Choroid plexus epithelial cell (primary cell): ENCODE measurements around the gene RABGAP1.

Source experiments
- DNase-seq: peaks from one replicate; pipeline ENCODE4 v3.0.0-alpha.2; 2010; ENCODE audit warnings: low read depth
- H3K4me3 ChIP-seq: 2 replicates; pipeline ENCODE4 v1.5.1; 2011; ENCODE audit warnings: low read depth, mild to moderate bottlenecking, control low read depth, low read length, moderate library complexity
- CTCF ChIP-seq: conservative IDR thresholded peaks from 2 replicates; pipeline ENCODE4 v1.5.1; 2011; ENCODE audit warnings: low read depth, mild to moderate bottlenecking, control low read depth, inconsistent platforms, low read length, moderate library complexity

Gene RABGAP1

GRCh38 chr9:123003466-123003865, 62.6 kb downstream of the RABGAP1 start:
- TF ChIP-seq CTCF = no peak
- DNase-seq = peak; percentile 60
- H3K4me3 ChIP-seq = no peak overlapping the region

GRCh38 chr9:123005964-123006363, 65.1 kb downstream of the RABGAP1 start:
- H3K4me3 ChIP-seq = no peak overlapping the region
- no peak for TF ChIP-seq CTCF
- DNase-seq = no peak

GRCh38 chr9:123007269-123007668, 66.4 kb downstream of the RABGAP1 start:
- no peak for DNase-seq
- H3K4me3 ChIP-seq = no peak overlapping the region
- no peak for TF ChIP-seq CTCF

- no peak overlapping the region for H3K4me3 ChIP-seq
- TF ChIP-seq CTCF = no peak
- DNase-seq = no peak
Measured at GRCh38 chr9:123008909-123009308, 68.1 kb downstream of the RABGAP1 start.

GRCh38 chr9:123011380-123011779, 70.6 kb downstream of the RABGAP1 start:
- TF ChIP-seq CTCF = no peak
- DNase-seq = no peak
- H3K4me3 ChIP-seq = no peak overlapping the region

GRCh38 chr9:123011878-123012528, 71.2 kb downstream of the RABGAP1 start:
- H3K4me3 ChIP-seq = no peak overlapping the region
- peak; percentile 79 for DNase-seq
- TF ChIP-seq CTCF = no peak

- H3K4me3 ChIP-seq = no peak overlapping the region
- no peak for TF ChIP-seq CTCF
- DNase-seq = no peak
Measured at GRCh38 chr9:123016631-123017030, 75.8 kb downstream of the RABGAP1 start.
